H1 (cell line): ENCODE measurements around the gene VEGFD. TPM values are rescaled to one million over a fixed set of nuclear protein-coding genes. Genes with fewer than 3 reads are reported as not detected.

Experiments used
- CTCF ChIA-PET: fragments of 300-600 bp; sonication (Branson Sonifier 250); formaldehyde crosslinking; loops from one replicate; lab custom pipeline; 2021; ENCODE audit not compliant: partially characterized antibody; lab: Charles Lee
- POLR2A ChIA-PET: fragments of 300-600 bp; sonication (Branson Sonifier 250); formaldehyde crosslinking; loops from one replicate; lab custom pipeline; 2021; ENCODE audit warnings: inconsistent platforms; ENCODE audit not compliant: partially characterized antibody; lab: Charles Lee
- DNase-seq, 2 experiments: peaks; one replicate each; pipeline versions ENCODE4 v3.0.0 to v3.0.0-alpha.2; 2010 to 2022; ENCODE audit warnings: low spot score in 2 of 2, low read depth in 1 of 2, mixed read lengths in 1 of 2
- FAIRE-seq: peaks from 2 replicates; lab custom pipeline; 2011; peaks lifted over from hg19 to GRCh38; lab: Jason Lieb, UNC
- H2AFZ ChIP-seq: 2 replicates; pipeline ENCODE4 v1.8.1; 2012; ENCODE audit warnings: low read length, inconsistent platforms
- H2AK5ac ChIP-seq: 2 replicates; pipeline ENCODE4 v1.6.1; 2013; ENCODE audit warnings: low read depth, low read length
- H2BK120ac ChIP-seq: replicated peaks from 2 replicates; pipeline ENCODE3; 2013; ENCODE audit warnings: low read depth, low read length, inconsistent platforms
- H2BK12ac ChIP-seq: 2 replicates; pipeline ENCODE4 v1.6.1; 2013; ENCODE audit warnings: low read depth, low read length
- H2BK15ac ChIP-seq: 2 replicates; pipeline ENCODE4 v1.6.1; 2013; ENCODE audit warnings: low read length
- H2BK20ac ChIP-seq: 2 replicates; pipeline ENCODE4 v1.6.1; 2013; ENCODE audit warnings: low read length
- H2BK5ac ChIP-seq: 2 replicates; pipeline ENCODE4 v1.6.1; 2013; ENCODE audit warnings: low read depth, low read length
- H3K14ac ChIP-seq: 2 replicates; pipeline ENCODE4 v1.6.1; 2013; ENCODE audit warnings: inconsistent platforms; ENCODE audit not compliant: insufficient read length
- H3K18ac ChIP-seq: 2 replicates; pipeline ENCODE4 v1.6.1; 2013; ENCODE audit warnings: low read length; ENCODE audit errors: extremely low read depth
- H3K23ac ChIP-seq: 2 replicates; pipeline ENCODE4 v1.6.1; 2013; ENCODE audit warnings: inconsistent platforms; ENCODE audit not compliant: insufficient read length
- H3K23me2 ChIP-seq: 2 replicates; pipeline ENCODE4 v1.6.1; 2013; ENCODE audit warnings: low read depth, low read length
- H3K27ac ChIP-seq: 2 replicates; pipeline ENCODE4 v1.6.1; 2011; ENCODE audit warnings: low read depth, low read length, inconsistent platforms
- H3K27me3 ChIP-seq, 4 experiments: replicated peaks in 1 of 4; 1 replicate in 1 of 4; 2 replicates in 3 of 4; pipeline versions ENCODE4 v1.6.1 to v1.8.1; 2011 to 2013; ENCODE audit warnings: low read length in 3 of 4, mild to moderate bottlenecking in 3 of 4, inconsistent platforms in 2 of 4, mixed read lengths in 2 of 4, moderate library complexity in 1 of 4; ENCODE audit not compliant: control insufficient read depth in 3 of 4, insufficient read depth in 3 of 4; ENCODE audit errors: extremely low read depth in 1 of 4
- H3K36me3 ChIP-seq, 4 experiments: 2 replicates each; pipeline versions ENCODE4 v1.6.1 to v1.8.1; 2011 to 2013; ENCODE audit warnings: mild to moderate bottlenecking in 4 of 4, low read length in 3 of 4, moderate library complexity in 2 of 4, control low read depth in 1 of 4, inconsistent platforms in 1 of 4; ENCODE audit not compliant: insufficient read depth in 4 of 4, control insufficient read depth in 2 of 4
- H3K4ac ChIP-seq: replicated peaks from 2 replicates; pipeline ENCODE3; 2013; ENCODE audit warnings: low read length, low read depth, mixed read lengths, inconsistent platforms; ENCODE audit not compliant: insufficient read length
- H3K4me1 ChIP-seq, 4 experiments: replicated peaks in 1 of 4; 1 replicate in 1 of 4; 2 replicates in 3 of 4; pipeline versions ENCODE4 v1.6.1 to v1.8.1; 2011 to 2013; ENCODE audit warnings: low read length in 3 of 4, inconsistent platforms in 2 of 4, mixed read lengths in 1 of 4; ENCODE audit not compliant: insufficient read depth in 4 of 4, control insufficient read depth in 3 of 4
- H3K4me2 ChIP-seq, 2 experiments: 2 replicates each; pipeline versions ENCODE4 v1.6.1 to v1.8.1; 2011 to 2013; ENCODE audit warnings: low read depth in 2 of 2, low read length in 2 of 2, control low read depth in 1 of 2, inconsistent platforms in 1 of 2, mild to moderate bottlenecking in 1 of 2; ENCODE audit not compliant: insufficient read depth in 1 of 2
- H3K4me3 ChIP-seq, 4 experiments: fragments of 200-600, 300-600 bp in 1 of 4; sonication (generic), shearing (Covaris generic), sonication (Bioruptor Twin) in 1 of 4; 2 replicates each; pipeline versions ENCODE4 v1.5.1 to v1.8.1; 2011 to 2016; ENCODE audit warnings: low read length in 4 of 4, low read depth in 3 of 4, control low read depth in 2 of 4, inconsistent platforms in 2 of 4, mild to moderate bottlenecking in 2 of 4, mixed read lengths in 1 of 4, moderate library complexity in 1 of 4; ENCODE audit not compliant: insufficient read depth in 2 of 4; ENCODE audit errors: extremely low read depth in 1 of 4
- H3K56ac ChIP-seq: replicated peaks from 2 replicates; pipeline ENCODE3; 2013; ENCODE audit warnings: low read depth, mild to moderate bottlenecking, mixed read lengths, low read length, inconsistent platforms; ENCODE audit not compliant: insufficient read length
- H3K79me1 ChIP-seq: 2 replicates; pipeline ENCODE4 v1.6.1; 2013; ENCODE audit warnings: low read depth, low read length, control low read depth
- H3K79me2 ChIP-seq, 2 experiments: 2 replicates each; pipeline versions ENCODE4 v1.6.1 to v1.8.1; 2012 to 2013; ENCODE audit warnings: low read length in 2 of 2, mild to moderate bottlenecking in 2 of 2, inconsistent platforms in 1 of 2; ENCODE audit not compliant: insufficient read depth in 2 of 2, control insufficient read depth in 1 of 2
- H3K9ac ChIP-seq, 4 experiments: replicated peaks in 1 of 4; 1 replicate in 1 of 4; 2 replicates in 3 of 4; pipeline versions ENCODE4 v1.6.1 to v1.8.1; 2011 to 2013; ENCODE audit warnings: low read depth in 3 of 4, low read length in 3 of 4, control low read depth in 2 of 4, mild to moderate bottlenecking in 2 of 4, moderate library complexity in 2 of 4, inconsistent platforms in 1 of 4; ENCODE audit errors: extremely low read depth in 1 of 4
- H3K9me3 ChIP-seq, 2 experiments: 2 replicates each; pipeline versions ENCODE4 v1.6.1 to v1.8.1; 2012 to 2013; ENCODE audit warnings: mild to moderate bottlenecking in 2 of 2, moderate library complexity in 2 of 2, control low read depth in 1 of 2, inconsistent platforms in 1 of 2, low read depth in 1 of 2, low read length in 1 of 2, mixed read lengths in 1 of 2; ENCODE audit not compliant: insufficient read depth in 2 of 2
- H4K20me1 ChIP-seq, 2 experiments: replicated peaks in 1 of 2; 2 replicates each; pipeline versions ENCODE3 to v1.8.1; 2011 to 2013; ENCODE audit warnings: inconsistent platforms in 2 of 2, low read length in 2 of 2, mild to moderate bottlenecking in 1 of 2; ENCODE audit not compliant: insufficient read depth in 2 of 2, control insufficient read depth in 1 of 2
- H4K5ac ChIP-seq: 2 replicates; pipeline ENCODE4 v1.6.1; 2013; ENCODE audit warnings: low read length, low read depth, mixed read lengths, inconsistent platforms; ENCODE audit not compliant: insufficient read length
- H4K8ac ChIP-seq: 2 replicates; pipeline ENCODE4 v1.8.0; 2013; ENCODE audit warnings: mild to moderate bottlenecking, moderate library complexity, low read length, inconsistent platforms; ENCODE audit not compliant: insufficient read depth; ENCODE audit errors: extremely low read depth
- H4K91ac ChIP-seq: replicated peaks from 2 replicates; pipeline ENCODE3; 2013; ENCODE audit warnings: low read length, mixed read lengths, inconsistent platforms; ENCODE audit not compliant: insufficient read length
- HDAC6 ChIP-seq: IDR thresholded peaks from one replicate; pipeline ENCODE4 v1.7.1; 2012; ENCODE audit warnings: low read depth, mild to moderate bottlenecking, inconsistent platforms, low read length, moderate library complexity
- WGBS, 2 experiments: shearing (Covaris generic) in 1 of 2; methylation state at CpG; one replicate each; pipeline versions ENCODE4 v1.1.6 to v1.1.7; 2013 to 2015; ENCODE audit warnings: low lambda C conversion rate in 2 of 2, mixed read lengths in 2 of 2, inconsistent platforms in 1 of 2, low coverage in 1 of 2, missing lambda C conversion rate in 1 of 2; ENCODE audit not compliant: insufficient replicate concordance in 2 of 2, insufficient coverage in 1 of 2, insufficient read length in 1 of 2; ENCODE audit errors: extremely low coverage in 1 of 2, missing lambda C conversion rate in 1 of 2; 5-methylcytosine and 5-hydroxymethylcytosine counted together
- polyA plus RNA-seq, 7 experiments: library from polyadenylated mRNA; depleted of rRNA in 3 of 7; stranded (reverse) in 5 of 7; unstranded in 2 of 7; fragments of >200 nt in 5 of 7; fragments of 200-250 nt in 2 of 7; gene quantifications; 1 replicate in 5 of 7; 2 replicates in 1 of 7; 4 replicates in 1 of 7; pipeline versions ENCODE4 v1.2.1 to v1.2.3, GENCODE V29; 2011 to 2013; ENCODE audit warnings: missing spikeins in 2 of 7, mixed read lengths in 2 of 7
- total RNA-seq: library from RNA; stranded (reverse); fragmentation: NEBNext Ultra II Directional; extraction: Animal tissue kit (Norgen Biotek cat#: 25700); gene quantifications from 2 replicates; pipeline ENCODE4 v1.2.1, GENCODE V29; 2021

Gene VEGFD
- total and polyA plus RNA-seq, 2 of the 8 experiments (the other 6 are each of a cell fraction or from before 2014, with no cell fraction given): 0.06 TPM; not detected in 1

- Histone ChIP-seq H3K23me2 (no peaks in the 10 kb centered on the region), H3K27me3 (no peaks in the 10 kb centered on the region), H4K91ac (no peak overlapping the region), H2BK12ac (no peak overlapping the region), H3K14ac (no peak overlapping the region), H3K4me3 (no peak overlapping the region), H3K27ac (no peak overlapping the region), H2BK20ac (no peak overlapping the region), H4K5ac (no peak overlapping the region), H3K18ac (no peak overlapping the region), H3K9ac (no peak overlapping the region), H2BK120ac (no peak overlapping the region), H3K36me3 (peaks cover 0 to 17% (median 7%) of the 10 kb centered on the region in 4 experiments; a peak in 5 of 8 replicates), H2AFZ (no peak overlapping the region), H3K4me2 (no peak overlapping the region), H3K23ac (no peak overlapping the region), H3K79me1 (no peaks in the 10 kb centered on the region), H3K56ac (no peak overlapping the region), H2BK5ac (no peak overlapping the region), H2BK15ac (no peak overlapping the region), H2AK5ac (no peak overlapping the region), H3K9me3 (no peaks in the 10 kb centered on the region), H3K4me1 (no peaks in the 10 kb centered on the region), H4K8ac (no peak overlapping the region), H3K4ac (no peak overlapping the region), H4K20me1 (no peaks in the 10 kb centered on the region), H3K79me2 (no peaks in the 10 kb centered on the region)
- CTCF ChIA-PET: interaction anchor here (0.6 to 1.2 kb wide), 3 partner anchors 12 to 146 kb away, joined by 3 to 4 read pairs (median 3); no protein-coding TSS in a partner anchor
- no peak for FAIRE-seq
- POLR2A ChIA-PET: no interaction called here
- WGBS, 2 experiments: 94% methylated on average over 3 of the region's 3 CpGs; no CpG with 5 or more reads in 1 of the 2 experiments
- DNase-seq: no peak
- TF ChIP-seq HDAC6: no peak
These were observed 62.1 kb downstream of the VEGFD start for GRCh38 chrX:15322072-15322471.
